SKM-1 (cell line): ENCODE measurements around the gene PLXDC1.

Source experiments
- DNase-seq: peaks from one replicate; lab custom pipeline; 2025; ENCODE audit not compliant: unreplicated experiment; lab: John Stamatoyannopoulos, UW

Gene PLXDC1

DNA sequence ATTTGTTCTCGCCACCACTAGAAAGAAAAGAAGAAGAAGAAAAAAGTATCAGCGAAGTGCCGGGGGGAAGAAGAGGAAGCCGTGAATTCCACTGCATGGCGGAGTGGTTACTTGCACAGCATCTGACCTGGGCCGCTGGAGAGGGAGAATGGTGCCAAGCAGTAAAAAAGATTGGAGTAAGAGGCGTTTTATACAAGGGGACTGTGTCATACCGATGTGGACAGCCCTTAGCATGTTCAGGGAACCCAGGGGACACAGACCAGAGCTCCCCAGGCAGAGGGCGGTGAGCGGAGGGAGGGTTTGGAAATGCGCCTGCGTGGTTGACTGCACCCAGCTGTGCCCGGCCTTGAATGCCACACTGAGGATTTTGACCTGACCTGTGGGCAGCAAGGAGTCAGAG, 52.8 kb downstream of the PLXDC1 start:
- DNase-seq, result no peak

GRCh38 chr17:39097537-39097936, 53.9 kb downstream of the PLXDC1 start:
- no peak for DNase-seq

GRCh38 chr17:39097150-39097519, 54.3 kb downstream of the PLXDC1 start:
- DNase-seq, result no peak

GRCh38 chr17:39096508-39097149, 54.8 kb downstream of the PLXDC1 start:
- peak; percentile 68 for DNase-seq

- no peak for DNase-seq
Measured at GRCh38 chr17:39095309-39095686, 56.1 kb downstream of the PLXDC1 start.

DNA sequence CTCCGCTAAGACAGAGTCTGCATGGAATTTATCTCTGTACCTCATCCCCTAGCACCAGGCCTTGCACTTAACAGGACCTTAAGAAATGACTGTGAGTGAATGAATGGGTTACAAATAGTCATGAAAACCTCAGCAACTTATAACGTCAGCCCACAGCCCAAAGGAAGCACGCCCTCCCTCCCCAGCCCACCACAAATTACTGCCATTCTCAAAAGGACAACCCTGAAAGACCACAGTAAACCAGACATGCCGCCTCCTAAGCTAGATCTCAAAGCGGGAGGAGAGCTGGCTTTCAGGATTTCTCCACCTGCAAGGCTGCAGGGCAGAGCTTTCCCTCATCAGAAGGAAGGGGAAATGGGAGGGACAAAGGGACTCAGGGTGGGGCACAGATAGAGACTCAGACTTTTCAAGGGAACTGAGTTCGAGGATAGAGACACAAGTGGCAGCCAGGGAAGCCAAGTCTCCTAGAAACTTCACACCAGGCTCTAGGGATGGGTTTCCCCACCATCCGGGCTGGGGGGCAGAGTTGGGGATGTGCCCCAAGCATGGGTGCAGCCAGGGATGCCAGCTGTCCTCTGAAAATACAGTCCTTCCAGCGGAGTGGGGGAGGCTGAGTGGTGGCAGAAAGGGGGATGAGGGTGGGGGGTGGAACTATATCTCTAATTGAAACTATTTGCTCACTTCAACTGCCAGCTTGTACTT, 56.7 kb downstream of the PLXDC1 start:
- no peak for DNase-seq

DNA sequence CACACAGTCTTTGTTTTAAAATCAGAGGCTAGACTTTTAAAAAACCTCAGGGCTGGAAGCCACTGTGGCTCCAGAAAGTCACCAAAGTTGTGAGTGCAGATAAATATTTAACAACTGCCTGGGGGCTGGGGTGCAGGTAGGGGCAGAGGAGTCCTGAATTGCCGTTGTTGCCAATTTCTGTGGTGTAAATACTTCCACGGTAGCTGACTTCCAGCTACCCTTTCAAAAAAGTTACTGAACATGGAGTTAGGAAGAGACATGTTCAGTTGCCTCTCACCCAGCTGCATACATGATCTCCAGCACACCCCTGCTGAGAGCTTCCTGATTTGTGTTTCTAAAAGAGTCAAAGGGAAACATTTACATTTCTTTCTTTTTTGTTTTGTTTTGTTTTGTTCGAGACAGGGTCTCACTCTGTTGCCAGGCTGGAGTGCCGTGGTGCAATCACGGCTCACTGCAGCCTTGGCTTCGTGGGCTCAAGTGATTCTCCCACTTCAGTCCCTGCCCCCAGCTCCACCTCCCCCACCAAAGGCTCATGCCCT, 58.7 kb downstream of the PLXDC1 start:
- no peak for DNase-seq

DNA sequence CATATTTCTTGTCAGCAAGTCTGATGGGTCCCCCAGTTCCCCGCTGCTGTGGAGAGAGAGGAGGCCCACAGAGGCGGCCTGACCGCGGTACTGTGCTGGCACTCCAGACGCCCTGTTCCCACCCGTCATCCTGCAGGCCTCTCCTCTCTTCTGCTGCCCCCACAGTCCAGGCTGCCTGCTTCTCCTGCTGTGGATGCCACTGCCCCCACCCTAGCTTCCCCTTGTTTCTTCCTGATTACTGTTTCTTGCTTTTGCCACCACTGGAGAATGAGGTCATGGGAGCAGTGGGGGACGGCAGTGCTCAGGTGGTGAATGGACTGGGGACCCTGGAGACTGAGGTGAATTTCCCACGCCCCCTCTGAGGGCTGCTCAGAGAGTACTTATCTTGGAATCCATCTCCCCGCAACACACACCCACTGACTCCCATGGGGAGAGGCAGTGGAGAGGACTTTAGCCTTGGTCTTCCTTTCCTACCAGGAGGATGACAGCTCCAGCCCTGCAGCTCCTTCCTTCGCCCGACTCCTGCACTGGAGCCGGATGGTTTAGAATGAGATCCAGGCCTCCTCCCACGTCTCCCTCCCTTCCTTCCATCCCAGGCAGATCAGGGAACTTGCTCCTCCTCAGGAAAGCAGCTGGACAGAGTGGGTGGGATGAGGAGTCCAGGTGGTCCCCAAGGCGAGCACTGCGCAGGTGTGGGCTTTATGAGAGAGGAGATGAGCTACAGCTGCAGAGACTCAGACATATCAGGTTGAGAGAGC, 60.4 kb downstream of the PLXDC1 start:
- DNase-seq, result no peak

GRCh38 chr17:39090400-39090799, 61.0 kb downstream of the PLXDC1 start:
- DNase-seq, result no peak

DNA sequence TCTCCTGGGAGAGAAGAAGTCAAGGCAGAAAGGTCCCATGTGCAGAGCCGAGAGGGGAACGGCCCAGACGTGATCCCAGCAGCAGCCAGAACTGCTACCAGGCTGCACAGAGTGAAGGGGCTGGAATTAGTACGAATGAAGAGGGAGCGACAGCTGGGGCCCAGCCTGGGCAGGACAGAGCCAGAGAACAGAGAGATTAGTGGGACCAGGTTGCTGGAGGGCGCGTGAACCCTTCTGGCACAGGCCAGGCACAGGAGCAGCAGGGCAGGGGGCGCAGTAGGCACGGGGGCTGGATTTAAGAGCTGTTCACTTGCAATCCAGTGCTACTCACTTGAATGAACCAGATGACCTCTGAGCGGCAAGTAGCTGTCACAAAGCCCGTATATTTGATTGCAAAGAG, 66.9 kb downstream of the PLXDC1 start:
- no peak for DNase-seq

DNA sequence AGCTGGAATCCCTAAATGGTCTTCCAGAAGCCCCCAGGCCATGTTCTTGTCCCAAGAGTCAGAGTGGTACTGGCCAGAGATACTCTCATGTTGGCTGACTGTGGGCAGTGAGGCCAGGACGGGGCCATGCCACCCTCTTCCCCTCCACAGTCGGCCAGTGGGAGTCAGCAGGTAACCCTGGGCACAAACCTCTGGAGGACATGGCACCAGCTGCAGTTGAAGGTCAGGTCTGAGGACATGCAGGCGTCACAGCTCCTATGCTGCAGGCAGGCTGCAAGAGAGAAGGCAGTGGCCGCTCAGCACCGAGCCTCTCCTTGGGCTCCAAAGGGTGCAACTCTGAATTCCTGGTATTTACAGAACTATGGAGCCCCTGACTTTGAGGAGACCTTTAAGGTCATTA, 68.2 kb downstream of the PLXDC1 start:
- no peak for DNase-seq

DNA sequence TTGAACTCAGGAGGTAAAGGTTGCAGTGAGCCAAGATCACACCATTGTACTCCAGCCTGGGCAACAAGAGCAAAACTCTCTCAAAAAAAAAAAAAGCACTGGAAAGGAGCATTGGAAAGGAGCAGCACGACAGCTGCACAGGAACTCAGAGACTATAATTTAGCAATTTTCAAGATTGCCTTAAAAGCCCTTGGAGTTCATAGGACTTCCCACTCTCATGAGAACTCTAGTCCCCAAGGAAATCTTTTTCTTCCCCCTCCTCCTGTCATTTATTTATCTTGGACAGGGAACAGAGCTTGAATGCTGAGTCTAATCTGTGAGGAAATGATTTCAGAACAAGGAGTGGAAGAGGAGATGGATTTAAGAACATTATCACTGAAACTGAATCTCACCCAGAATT, 69.0 kb downstream of the PLXDC1 start:
- DNase-seq, result no peak

DNA sequence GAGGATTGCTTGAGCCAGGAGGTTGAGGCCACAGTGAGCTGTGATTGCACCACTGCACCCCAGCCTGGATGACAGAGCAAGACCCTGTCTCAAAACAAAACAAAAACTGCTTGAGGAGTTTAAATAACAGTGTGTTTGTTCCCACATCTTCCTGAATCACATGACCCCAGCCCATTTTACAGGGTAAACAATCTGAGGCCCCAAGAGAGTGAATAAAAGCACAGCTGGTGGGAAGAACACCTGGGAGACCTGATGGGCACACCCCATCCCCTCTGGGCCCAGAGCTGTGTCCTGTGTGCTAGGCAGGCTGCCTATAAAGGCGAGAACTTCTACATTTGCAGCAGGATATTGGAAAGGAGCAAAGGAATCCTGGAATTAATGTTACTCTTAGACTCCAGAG, 69.6 kb downstream of the PLXDC1 start:
- no peak for DNase-seq

DNA sequence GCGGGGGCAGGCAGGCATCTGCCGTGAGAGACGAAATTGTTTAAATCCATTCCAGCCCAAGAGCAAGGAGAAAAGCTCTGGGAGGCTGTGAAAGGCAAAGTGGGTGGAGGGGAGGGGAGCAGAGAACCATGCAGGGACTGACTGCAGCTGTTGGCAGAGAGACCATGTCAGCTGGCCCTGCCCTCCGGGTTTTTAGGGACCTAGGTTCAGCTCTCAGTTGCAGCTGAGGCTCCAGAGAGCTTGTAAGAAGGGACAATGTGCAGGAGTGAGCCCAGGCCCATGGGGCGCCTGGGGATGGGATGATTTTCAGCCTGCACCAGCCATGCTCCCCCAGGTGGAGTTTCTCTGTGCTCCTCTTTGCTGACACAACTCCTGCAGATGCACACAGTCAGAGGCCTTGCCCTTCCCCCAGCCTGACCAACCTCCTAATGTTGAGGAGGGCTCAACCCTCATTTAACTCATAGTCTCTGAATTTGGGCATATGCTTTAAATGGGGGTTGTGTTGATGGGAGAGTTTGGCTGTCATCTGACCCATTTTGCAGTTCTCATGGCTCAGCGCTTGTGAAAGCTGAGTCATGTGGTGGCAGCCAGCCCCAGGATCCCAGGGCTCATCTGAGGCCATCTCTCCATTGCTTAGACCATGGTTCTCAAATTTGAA, 70.9 kb downstream of the PLXDC1 start:
- no peak for DNase-seq

GRCh38 chr17:39079836-39080235, 71.6 kb downstream of the PLXDC1 start:
- no peak for DNase-seq

GRCh38 chr17:39077866-39078265, 73.6 kb downstream of the PLXDC1 start:
- DNase-seq, result no peak

DNA sequence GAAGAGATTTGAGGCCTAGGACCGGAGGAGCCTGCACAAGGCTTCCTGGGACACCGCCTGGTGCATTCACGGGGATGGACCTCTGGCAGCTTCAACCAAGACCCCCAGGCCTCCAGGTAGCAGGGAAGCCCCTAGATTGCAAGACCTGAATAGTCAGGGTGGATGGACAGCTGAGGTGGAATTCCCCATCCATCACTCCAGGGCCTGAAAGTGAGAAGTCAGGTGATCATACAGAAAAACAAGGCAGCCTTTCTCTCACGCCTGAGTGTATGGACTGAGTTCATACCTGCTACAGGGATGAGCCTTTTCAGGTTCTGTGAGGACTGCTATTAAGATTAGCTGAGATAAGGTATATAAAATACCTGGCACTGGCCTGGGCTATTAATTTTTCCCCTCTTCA, 74.2 kb downstream of the PLXDC1 start:
- DNase-seq, result no peak

DNA sequence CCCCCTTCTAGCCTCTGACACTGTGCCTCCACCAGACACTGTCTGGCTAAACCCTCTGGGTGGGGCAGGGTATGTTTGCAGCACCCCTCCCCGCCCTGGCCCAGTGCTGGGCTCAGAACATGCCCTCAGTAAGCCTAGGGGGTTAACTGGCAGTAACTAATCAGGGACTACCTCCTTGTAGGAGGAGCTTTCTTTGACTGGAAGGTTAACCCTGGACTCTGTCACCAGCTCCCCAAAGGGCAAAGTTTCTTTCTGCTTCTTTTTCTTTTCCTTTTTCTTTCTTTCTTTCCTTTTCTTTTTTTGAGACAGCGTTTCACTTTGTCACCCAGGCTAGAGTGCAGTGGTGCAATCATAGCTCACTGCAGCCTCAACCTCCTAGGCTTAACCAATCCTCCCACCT, 76.8 kb downstream of the PLXDC1 start:
- DNase-seq, result no peak

- DNase-seq, result no peak
Measured at GRCh38 chr17:39073916-39074315, 77.5 kb downstream of the PLXDC1 start.

- DNase-seq, result no peak
Measured at GRCh38 chr17:39073353-39073752, 78.1 kb downstream of the PLXDC1 start.

DNA sequence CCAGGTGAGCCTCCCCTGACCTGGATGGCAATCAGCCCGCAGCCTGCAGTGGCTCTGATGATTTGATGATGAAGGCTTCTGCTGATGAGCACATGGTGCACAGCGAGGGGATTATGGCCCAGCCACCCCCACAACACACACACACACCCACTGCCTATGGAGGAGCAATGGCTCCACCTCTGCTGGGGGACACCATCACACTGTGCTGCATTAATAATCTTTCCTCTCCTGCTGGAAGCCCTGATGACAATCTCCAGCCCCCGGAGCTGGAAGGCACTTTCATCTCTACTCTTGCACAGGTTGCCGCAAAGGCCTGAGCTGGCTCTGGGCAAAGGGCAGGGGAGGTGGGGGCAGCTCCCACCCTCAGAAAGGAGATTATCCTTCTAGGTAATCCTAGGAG, 79.9 kb downstream of the PLXDC1 start:
- no peak for DNase-seq
